GM10847 (cell line): ENCODE data around the gene SOWAHB.

Experiments
- POLR2A ChIP-seq: IDR thresholded peaks from 2 replicates; pipeline ENCODE4 v1.6.1; 2011; ENCODE audit not compliant: insufficient read length; ENCODE audit errors: extremely low read depth

The SOWAHB gene, protein sequence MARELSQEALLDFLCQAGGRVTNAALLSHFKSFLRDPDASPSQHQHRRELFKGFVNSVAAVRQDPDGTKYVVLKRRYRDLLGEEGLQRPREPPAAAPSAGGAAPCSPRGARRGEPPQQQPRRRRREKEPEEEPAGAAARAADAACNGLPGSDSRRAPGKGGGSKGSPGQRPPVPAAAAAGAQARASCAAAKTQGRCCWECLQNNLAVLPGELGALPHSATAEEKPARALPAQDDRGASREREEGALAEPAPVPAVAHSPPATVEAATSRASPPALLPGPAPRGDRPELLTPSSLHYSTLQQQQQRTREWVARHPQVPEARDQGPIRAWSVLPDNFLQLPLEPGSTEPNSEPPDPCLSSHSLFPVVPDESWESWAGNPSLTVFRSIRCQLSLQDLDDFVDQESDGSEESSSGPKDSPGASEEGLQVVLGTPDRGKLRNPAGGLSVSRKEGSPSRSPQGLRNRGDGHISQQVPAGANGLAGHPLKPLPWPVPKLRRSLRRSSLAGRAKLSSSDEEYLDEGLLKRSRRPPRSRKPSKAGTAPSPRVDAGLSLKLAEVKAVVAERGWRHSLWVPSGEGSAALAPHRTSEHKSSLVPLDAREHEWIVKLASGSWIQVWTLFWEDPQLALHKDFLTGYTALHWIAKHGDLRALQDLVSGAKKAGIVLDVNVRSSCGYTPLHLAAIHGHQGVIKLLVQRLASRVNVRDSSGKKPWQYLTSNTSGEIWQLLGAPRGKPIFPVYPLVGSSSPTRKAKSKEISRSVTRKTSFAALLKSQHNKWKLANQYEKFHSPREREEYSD

DNA sequence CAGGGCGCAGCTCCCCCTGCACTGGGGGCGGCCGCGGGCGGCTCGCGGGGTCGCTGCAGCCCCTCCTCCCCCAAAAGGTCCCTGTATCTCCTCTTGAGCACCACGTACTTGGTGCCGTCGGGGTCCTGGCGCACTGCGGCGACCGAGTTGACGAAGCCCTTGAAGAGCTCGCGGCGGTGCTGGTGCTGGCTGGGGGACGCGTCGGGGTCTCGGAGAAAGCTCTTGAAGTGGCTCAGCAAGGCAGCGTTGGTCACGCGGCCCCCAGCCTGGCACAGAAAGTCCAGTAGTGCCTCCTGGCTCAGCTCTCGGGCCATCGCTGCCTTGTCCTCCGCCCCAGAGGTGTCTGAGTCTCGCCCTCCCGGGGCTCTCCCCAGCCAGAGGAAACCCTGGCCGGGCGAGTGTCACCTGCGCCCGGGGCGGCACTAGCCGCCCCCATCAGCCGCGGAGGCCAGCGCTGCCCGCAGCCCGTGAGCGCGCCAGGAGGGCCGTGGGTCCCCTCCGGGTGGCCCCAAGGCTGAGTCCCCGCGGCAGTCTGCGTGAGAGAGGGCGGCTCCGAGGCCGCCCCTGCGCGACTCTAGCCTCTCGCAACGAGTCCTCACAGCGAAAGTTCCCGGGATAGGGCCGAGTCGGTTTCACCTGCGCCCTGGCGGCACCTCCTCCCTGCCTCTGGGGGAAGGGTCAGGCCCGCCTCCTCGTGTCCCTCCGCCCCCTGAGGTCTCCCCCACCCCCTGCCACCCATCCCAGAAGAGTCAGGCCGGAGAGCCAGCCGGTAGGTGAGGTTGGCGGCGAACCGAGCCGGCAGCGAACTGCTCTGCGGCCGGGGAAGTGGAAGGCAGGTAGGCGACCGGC lies at the start of gene SOWAHB:
Gene SOWAHB, minus strand, starts transcription at position 609 of the 849 bp plus-strand sequence. Its CDS starts 295 bp downstream, at position 314.
- TF ChIP-seq POLR2A, result no peak

DNA sequence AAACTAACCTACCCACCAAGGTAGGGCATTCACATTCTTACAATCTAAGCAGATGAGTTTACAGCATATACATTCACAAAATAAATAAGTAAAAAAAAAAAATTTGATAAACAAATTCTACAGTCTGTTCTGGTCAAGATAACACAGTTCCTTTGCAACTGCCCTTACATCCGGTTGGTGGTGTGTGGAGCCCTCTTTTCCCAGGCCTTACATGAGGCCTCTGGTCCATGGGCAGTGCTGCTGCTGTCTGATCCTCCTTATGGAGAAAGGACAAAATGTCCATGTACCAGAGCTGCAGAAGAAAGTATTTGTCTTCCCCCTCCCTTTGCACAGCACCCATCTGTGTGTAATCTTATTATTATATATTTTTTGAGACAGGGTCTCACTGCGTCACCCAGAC lies 49.4 kb upstream of the SOWAHB start:
- no peak for TF ChIP-seq POLR2A

DNA sequence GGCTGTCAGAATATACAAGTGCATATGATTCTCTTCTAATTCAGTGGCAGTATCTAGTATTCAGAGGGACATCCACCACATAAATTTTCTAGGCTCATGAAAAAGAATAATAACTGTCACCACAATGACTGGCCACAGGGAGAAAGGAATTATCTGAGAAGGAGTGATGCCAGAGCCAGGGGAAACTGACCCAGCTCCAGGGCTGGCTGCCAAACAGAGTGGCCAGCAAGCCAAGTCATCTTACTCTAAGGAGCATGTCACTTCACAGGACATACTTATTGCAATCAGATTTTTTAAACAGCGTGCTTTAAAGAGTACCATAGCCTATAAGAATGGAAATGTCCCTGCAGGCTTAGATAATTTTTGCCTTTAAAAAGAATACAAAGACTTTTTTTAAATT lies 45.8 kb upstream of the SOWAHB start:
- no peak for TF ChIP-seq POLR2A

DNA sequence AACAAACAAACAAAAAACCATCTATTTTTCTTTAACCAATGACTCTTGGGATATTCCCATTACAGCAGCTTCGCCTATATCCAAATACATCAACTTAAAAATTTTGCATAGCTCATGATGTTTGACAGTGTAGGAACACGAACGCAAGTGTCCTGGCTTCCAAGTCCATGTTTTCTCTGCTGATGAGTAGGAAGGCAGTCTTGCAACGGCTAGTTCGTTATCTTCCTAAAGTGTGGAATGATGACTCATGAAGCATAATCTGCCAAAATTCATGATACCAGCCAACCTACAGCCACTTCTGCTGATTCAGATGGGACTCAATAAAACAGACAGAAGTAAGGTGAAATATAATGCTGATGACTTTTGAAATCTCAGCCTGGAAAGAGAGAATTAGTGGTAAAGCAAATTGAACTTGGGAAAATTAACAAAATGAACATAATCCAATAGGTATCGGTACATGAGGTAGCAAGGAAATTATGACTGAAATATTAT lies 45.2 kb upstream of the SOWAHB start:
- no peak for TF ChIP-seq POLR2A

DNA sequence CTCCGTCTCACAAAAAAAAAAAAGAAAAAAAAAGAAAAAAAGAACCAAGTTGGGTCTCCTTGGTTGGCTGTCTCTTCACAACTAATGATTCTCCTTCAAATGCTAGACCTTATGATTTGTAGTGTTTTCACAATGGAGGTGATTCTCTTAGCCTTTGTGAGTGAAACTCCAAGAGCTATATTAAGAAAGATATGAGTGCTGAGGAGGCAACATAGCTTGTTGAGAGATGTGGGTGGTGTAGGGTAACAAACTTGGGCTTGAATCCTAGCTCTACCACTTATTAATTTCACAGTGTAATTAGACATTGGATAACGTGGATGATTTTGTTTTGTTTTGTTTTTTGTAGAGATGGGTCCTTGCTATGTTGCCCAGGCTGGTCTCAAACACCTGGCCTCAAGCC lies 41.2 kb upstream of the SOWAHB start:
- no peak for TF ChIP-seq POLR2A

DNA sequence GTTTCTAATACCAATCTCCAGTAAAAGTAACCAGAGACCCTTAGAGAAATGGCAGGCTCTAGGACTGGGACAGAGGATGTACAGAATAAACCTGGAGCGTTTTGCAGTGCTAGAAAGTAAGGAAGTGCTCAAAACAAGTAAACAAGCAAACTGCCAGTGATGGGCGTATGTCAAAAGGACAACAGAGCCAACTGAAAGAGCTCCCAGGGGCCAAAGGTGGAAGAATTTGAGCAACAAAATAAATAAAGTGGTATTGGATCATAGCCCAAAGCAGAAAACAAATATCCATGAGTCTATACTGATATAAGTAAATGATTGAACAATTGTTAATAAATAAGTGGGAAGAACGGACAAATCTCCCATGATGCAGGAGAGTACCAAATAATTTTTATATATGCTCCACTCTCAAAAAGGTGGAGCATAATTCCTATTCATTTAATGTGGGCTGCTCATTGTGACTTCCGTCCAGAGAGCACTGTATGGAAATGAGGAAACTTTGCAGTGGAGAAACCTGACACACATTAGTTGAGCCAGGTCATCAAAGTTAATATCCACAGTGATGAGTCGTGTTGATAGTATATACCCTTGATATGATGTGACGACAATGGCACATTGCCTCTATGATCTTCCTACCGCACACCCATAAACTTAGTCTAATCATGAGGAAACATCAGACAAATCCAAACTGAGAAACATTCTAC lies 33.8 kb upstream of the SOWAHB start:
- no peak for TF ChIP-seq POLR2A

DNA sequence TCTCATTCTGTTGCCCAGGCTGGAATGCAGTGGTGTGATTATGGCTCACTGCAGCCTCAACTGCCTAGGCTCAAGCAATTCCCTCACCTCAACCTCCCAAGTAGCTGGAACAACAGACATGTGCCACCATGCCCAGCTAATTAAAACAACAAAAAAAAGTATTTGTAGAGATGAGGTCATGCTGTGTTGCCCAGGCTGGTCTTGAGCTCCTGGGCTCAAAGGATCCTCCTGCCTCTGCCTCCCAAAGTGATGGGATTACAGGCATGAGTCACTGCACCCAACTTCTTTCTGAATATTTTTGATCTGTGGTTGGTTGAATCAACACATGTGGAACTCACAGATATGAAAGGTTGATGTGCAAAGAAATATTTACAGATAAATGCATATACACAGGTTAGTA lies 33.1 kb upstream of the SOWAHB start:
- no peak for TF ChIP-seq POLR2A

DNA sequence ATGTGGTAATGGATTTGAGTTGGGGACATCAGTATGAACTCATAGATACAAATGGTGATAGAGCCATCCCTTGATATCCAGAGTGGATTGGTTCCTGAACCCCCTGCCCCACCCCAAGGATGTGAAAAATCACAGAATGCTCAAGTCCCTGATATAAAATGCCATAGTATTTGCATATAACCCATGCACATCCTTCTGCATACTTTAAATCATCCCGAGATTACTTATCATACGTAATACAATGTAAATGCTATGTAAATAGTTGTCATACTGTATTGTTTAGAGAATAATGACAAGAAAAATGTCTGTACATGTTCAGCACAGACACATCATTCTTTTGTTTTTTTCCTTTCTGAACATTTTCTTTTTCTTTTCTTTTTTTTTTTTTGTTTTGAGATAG lies 32.7 kb upstream of the SOWAHB start:
- no peak for TF ChIP-seq POLR2A

DNA sequence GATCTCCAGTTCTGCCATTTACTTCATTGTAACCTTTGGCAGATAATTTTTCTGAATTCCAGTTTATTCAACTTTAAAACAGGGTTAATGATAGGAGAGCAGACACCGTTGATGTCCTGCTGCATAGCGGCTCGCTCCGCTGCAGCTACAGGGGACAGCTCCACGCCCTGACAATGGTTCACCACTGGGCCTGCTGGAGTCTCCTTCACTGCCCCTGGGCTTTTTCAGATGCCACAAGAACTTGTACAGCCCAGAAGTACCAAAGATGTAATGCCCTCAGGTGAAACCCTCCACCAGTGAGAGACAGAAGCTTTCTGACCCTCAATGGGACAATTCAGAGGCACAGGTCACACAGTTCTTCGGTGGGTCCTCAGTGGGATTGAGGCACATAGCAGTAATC lies 28.9 kb upstream of the SOWAHB start:
- no peak for TF ChIP-seq POLR2A

DNA sequence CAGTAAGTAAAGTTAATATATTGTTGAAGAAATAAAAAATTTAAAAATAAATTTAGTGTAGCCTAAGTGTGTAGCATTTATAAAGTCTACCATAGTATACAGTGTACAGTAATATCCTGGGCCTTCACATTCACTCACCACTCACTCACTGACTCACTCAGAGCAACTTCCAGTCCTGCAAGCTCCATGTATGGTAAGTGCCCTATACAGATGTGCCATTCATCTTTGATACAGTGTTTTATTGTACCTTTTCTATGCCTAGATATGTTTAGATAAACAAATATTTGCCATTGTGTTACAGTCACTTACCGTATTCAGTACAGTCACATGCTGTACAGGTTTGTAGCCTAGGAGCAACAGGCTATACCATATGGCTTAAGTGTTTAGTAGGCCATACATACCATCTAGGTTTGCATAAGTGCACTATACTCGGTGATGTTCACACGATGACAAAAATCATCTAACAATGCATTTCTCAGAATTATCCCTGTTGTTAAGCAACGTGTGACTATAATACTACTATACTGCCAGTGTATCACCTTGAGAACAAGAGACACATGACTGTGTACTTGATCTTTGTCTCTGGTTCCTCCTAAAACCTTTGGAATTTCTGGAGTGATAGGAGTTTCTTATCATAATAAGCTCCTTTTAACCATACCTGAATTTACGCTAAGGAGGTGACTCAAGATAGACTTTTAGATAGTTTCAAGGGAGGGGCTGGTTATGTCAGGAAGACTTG lies 25.8 kb upstream of the SOWAHB start:
- no peak for TF ChIP-seq POLR2A

DNA sequence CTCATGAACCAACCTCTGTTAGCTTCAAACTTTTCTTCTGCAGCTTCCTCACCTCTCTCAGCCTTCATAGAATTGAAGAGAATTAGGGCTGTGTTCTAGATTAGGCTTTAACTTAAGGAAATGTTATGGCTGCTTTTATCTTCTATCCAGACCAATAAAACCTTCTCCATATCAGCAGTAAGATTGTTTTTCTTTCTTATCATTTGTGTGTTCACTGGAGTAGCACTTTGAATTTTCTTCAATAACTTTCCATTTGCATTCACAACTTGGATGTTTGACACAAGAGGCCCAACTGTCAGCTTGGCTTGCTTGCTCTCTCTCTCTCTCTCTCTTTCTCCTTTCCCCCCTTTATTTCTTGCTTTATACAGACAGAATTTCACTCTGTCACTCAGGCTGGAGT lies 22.8 kb upstream of the SOWAHB start:
- no peak for TF ChIP-seq POLR2A

DNA sequence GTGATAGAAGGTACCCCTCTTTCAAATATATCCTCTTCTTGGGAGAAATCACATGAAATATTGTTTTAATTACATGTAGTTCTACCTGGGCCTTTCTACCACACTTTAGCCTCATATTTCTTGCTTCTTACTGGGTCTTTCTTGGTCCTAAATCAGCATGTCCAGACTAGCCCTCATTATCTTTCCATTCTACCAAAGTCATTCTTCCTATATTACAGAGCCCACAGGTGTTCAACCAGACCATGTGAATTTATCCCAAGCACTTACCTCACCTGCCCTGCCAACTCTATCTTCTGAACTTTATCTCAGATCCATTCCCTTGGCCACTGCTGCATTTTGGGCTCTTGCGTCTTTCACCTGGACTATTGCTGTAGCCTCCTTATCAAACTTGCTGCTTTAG lies 11.8 kb upstream of the SOWAHB start:
- TF ChIP-seq POLR2A, result no peak

DNA sequence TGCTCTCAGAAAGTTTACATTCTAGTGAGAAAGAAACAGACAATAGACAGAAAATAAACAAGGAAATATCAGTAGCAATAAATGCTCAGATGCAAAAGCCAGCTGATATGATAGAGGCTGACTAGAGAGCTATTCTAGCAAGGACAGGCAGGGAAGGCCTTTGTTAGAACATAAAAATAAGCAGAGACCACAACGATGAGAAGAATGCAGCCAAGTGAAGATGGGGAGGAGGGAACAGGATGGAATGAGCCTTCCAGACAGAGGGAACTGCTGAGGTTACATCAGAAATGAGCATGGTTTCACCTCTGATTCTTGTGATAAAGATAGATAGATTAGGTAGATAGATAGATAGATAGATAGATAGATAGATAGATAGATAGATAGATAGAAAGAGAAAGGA lies 7.6 kb upstream of the SOWAHB start:
- no peak for TF ChIP-seq POLR2A

DNA sequence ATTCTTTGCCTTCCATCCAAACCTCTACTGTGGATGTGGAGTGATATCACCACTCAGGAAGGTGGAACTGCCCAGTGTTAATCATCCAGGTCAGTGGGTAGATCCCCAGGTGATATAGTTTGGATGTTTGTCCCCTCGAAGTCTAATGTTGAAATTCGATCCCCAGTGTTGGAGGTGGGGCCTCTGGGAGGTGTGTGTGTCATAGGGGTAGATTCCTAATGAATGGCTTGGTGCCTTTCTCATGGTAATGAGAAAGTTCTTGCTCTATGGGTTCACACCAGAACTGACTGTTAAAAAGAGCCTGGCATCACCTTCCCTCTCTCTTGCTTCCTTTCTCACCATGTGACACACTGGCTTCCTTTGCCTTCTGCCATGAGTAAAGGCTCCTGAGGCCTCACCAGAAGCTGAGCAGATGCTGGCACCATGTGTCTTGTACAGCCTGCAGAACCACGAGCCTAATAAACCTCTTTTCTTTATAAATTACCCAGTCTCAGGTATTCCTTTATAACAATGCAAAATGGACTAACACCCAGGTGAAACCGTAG lies 6.8 kb upstream of the SOWAHB start:
- TF ChIP-seq POLR2A, result no peak
